ENCODE data around the gene HES1. TPM values are rescaled to one million over a fixed set of nuclear protein-coding genes. Genes with fewer than 3 reads are reported as not detected.

HES1 gene
- total RNA-seq, 1 donor from 2014 or later = 51.6 TPM

DNA sequence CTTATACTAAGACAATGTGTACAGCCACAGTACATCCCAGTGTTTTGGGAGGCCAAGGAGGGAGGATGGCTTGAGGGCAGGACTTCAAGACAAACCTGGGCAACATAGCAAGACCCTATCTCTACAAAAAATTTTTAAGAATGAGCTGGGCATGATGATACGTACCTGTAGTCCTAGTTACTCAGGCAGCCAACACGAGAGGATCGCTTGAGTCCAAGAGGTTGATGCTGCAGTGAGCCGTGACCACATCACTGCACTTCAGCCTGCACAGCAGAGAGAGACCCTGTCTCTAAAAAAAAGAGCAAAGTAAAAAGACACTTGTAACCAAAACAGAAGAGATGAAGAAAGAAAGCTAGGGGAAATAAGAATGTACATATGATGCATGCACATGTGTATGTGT, 38.5 kb downstream of the HES1 start:
- Mint-ChIP-seq H3K4me1 (ENCODE audit: unreplicated experiment) (peaks cover 15% of the 10 kb centered on the region), H3K36me3 (ENCODE audit: unreplicated experiment) (no peaks in the 10 kb centered on the region), H3K9me3 (ENCODE audit: unreplicated experiment) (no peaks in the 10 kb centered on the region), H3K27me3 (ENCODE audit: unreplicated experiment) (peaks cover 76% of the 10 kb centered on the region), H3K4me3 (ENCODE audit: unreplicated experiment) (no peak overlapping the region), H3K27ac (ENCODE audit: unreplicated experiment) (no peak overlapping the region)
- no peak for DNase-seq (ENCODE audit: extremely low spot score, unreplicated experiment)
- TF ChIP-seq, protein P1, sequence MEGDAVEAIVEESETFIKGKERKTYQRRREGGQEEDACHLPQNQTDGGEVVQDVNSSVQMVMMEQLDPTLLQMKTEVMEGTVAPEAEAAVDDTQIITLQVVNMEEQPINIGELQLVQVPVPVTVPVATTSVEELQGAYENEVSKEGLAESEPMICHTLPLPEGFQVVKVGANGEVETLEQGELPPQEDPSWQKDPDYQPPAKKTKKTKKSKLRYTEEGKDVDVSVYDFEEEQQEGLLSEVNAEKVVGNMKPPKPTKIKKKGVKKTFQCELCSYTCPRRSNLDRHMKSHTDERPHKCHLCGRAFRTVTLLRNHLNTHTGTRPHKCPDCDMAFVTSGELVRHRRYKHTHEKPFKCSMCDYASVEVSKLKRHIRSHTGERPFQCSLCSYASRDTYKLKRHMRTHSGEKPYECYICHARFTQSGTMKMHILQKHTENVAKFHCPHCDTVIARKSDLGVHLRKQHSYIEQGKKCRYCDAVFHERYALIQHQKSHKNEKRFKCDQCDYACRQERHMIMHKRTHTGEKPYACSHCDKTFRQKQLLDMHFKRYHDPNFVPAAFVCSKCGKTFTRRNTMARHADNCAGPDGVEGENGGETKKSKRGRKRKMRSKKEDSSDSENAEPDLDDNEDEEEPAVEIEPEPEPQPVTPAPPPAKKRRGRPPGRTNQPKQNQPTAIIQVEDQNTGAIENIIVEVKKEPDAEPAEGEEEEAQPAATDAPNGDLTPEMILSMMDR (IDR thresholded peaks at IDR 0.05) = no peak

DNA sequence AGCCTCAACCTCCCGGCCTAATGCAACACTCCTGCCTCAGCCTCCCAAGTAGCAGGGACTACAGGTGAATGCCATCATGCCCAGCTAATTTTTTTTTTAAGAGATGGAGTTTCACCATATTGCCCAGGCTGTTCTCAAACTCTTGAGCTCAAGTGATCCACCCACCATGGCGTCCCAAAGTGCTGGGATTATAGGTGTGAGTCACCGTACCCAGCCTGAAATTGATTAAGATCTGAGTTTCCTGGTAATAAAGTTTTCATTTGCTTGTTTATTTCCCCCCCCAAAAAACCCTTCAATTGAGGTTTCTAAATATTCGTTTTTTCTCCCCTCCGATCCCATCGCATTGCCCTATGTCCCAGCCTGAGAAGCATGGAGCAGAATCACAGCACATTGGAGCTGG, 39.0 kb downstream of the HES1 start:
- Mint-ChIP-seq H3K9me3 (ENCODE audit: unreplicated experiment) (no peaks in the 10 kb centered on the region), H3K36me3 (ENCODE audit: unreplicated experiment) (no peaks in the 10 kb centered on the region), H3K4me3 (ENCODE audit: unreplicated experiment) (no peak overlapping the region), H3K4me1 (ENCODE audit: unreplicated experiment) (peaks cover 15% of the 10 kb centered on the region), H3K27ac (ENCODE audit: unreplicated experiment) (no peak overlapping the region), H3K27me3 (ENCODE audit: unreplicated experiment) (peaks cover 75% of the 10 kb centered on the region)
- TF ChIP-seq, protein P1 (IDR thresholded peaks at IDR 0.05) = no peak
- no peak for DNase-seq (ENCODE audit: extremely low spot score, unreplicated experiment)

DNA sequence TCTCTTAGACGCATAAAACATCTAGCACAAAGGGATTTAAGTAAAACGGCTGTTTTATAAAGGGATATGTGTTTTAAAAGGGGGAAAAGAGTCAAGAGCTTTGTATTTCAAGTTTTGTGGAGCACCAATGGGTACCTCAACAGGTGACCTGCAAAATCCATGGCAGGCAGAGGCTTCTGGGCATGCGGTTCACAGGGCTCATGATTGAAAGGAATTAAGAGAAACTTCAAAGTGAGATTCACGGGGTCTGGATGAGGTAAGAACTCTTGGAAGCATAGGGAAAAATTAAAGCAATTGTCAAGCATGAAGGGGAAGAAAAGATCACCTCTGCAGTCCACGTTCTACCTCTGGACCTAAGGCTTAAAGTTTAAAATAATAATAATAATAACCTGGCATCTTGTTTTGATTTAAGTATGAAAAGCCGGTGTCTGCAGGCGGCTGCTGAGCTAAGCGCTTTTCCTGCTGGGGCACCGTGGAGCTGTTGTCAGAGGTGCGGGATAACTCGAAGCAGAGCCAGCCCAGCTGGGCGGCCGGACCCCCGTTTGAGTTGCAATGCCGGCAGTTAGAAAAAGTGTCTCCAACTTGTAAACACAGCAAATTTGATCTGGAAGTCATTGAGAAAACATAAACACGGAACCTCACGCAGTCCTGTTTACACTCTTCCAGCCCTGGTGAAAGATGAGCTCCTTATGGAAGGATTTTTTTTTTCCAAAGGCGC, 40.5 kb downstream of the HES1 start:
- Mint-ChIP-seq H3K9me3 (ENCODE audit: unreplicated experiment) (no peaks in the 10 kb centered on the region), H3K36me3 (ENCODE audit: unreplicated experiment) (no peaks in the 10 kb centered on the region), H3K4me3 (ENCODE audit: unreplicated experiment) (peak overlapping the region; percentile 53), H3K4me1 (ENCODE audit: unreplicated experiment) (peaks cover 15% of the 10 kb centered on the region), H3K27ac (ENCODE audit: unreplicated experiment) (no peak overlapping the region), H3K27me3 (ENCODE audit: unreplicated experiment) (peaks cover 73% of the 10 kb centered on the region)
- no peak for DNase-seq (ENCODE audit: extremely low spot score, unreplicated experiment)
- TF ChIP-seq, protein P1 (IDR thresholded peaks at IDR 0.05) = no peak

DNA sequence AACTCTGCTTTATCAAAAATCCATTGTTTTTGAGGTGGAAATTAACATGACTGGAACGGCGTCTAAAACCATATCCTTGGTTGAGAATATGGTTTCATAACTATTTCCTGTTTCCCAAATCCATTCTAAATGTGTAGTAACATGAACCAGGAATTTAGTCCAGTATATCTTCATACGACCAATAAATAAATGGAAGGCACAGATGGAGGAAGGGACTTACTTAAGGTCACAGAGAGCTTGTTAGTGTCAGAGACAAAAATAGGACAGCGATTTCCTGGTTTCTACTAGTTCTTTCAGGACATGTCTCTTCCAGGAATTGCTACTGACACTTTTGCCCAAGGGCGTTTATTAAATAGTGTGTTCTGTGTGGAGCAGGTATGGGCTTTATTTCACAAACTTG, 41.2 kb downstream of the HES1 start:
- H3K4me3 Mint-ChIP-seq (ENCODE audit: unreplicated experiment) = no peak overlapping the region
- TF ChIP-seq, protein P1 (IDR thresholded peaks at IDR 0.05) = no peak
- H3K36me3 Mint-ChIP-seq (ENCODE audit: unreplicated experiment) = no peaks in the 10 kb centered on the region
- no peaks in the 10 kb centered on the region for H3K9me3 Mint-ChIP-seq (ENCODE audit: unreplicated experiment)
- H3K27me3 Mint-ChIP-seq (ENCODE audit: unreplicated experiment) = peaks cover 77% of the 10 kb centered on the region
- H3K4me1 Mint-ChIP-seq (ENCODE audit: unreplicated experiment) = peaks cover 15% of the 10 kb centered on the region
- H3K27ac Mint-ChIP-seq (ENCODE audit: unreplicated experiment) = no peak overlapping the region
- no peak for DNase-seq (ENCODE audit: extremely low spot score, unreplicated experiment)

DNA sequence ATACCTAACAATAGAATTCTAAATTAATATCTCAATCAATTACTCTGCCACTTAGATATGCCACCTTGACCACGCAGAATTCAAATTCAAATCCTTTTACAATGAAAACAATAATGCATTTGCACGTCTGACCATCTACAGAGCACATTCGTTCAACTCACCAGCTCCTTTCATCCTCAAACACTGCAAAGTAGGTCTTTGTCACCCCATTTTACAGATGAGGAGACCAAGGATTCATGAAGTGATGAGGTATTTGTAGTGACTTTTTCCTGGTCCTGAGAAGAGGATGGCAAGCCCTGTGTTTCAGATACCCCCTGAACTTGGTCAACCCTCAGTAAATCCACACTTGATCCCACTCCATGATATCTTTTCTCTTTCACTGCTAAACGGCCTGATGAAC, 42.2 kb downstream of the HES1 start:
- peaks cover 67% of the 10 kb centered on the region for H3K27me3 Mint-ChIP-seq (ENCODE audit: unreplicated experiment)
- peaks cover 15% of the 10 kb centered on the region for H3K4me1 Mint-ChIP-seq (ENCODE audit: unreplicated experiment)
- no peak overlapping the region for H3K4me3 Mint-ChIP-seq (ENCODE audit: unreplicated experiment)
- no peak overlapping the region for H3K27ac Mint-ChIP-seq (ENCODE audit: unreplicated experiment)
- no peaks in the 10 kb centered on the region for H3K9me3 Mint-ChIP-seq (ENCODE audit: unreplicated experiment)
- no peak for DNase-seq (ENCODE audit: extremely low spot score, unreplicated experiment)
- TF ChIP-seq, protein P1 (IDR thresholded peaks at IDR 0.05) = no peak
- no peaks in the 10 kb centered on the region for H3K36me3 Mint-ChIP-seq (ENCODE audit: unreplicated experiment)
